KOPT-K1 (cell line): ENCODE results near the gene ABCF2.
A peak's percentile ranks its signal among the peaks of the same experiment; 100 is the strongest.

Source experiments
- H3K27ac ChIP-seq: fragments of 200-600 bp; sonication (generic); 2 replicates; pipeline ENCODE4 v1.5.1; 2016; ENCODE audit warnings: antibody characterized with exemption, mild to moderate bottlenecking, low read depth, low read length; ENCODE audit not compliant: poor library complexity, severe bottlenecking
- H3K36me3 ChIP-seq: fragments of 200-600 bp; sonication (generic); 2 replicates; pipeline ENCODE4 v1.5.1; 2017; ENCODE audit warnings: antibody characterized with exemption, mild to moderate bottlenecking, low read length, moderate library complexity; ENCODE audit not compliant: insufficient read depth
- H3K9me3 ChIP-seq: fragments of 200-600 bp; sonication (generic); 2 replicates; pipeline ENCODE4 v1.5.1; 2017; ENCODE audit warnings: antibody characterized with exemption, low read length, mild to moderate bottlenecking; ENCODE audit not compliant: insufficient read depth, poor library complexity, severe bottlenecking

The ABCF2 gene

GRCh38 chr7:151239837-151240459, 12.9 kb upstream of the ABCF2 start:
- no peak overlapping the region for H3K27ac ChIP-seq
- no peaks in the 10 kb centered on the region for H3K9me3 ChIP-seq
- peaks cover 65% of the 10 kb centered on the region for H3K36me3 ChIP-seq

- H3K9me3 ChIP-seq = no peaks in the 10 kb centered on the region
- peaks cover 73% of the 10 kb centered on the region for H3K36me3 ChIP-seq
- H3K27ac ChIP-seq = no peak overlapping the region
These were observed 12.2 kb upstream of the ABCF2 start for GRCh38 chr7:151238924-151239836.

GRCh38 chr7:151238190-151238810, 11.3 kb upstream of the ABCF2 start:
- peaks cover 73% of the 10 kb centered on the region for H3K36me3 ChIP-seq
- H3K9me3 ChIP-seq = no peaks in the 10 kb centered on the region
- H3K27ac ChIP-seq = no peak overlapping the region

GRCh38 chr7:151237244-151238189, 10.5 kb upstream of the ABCF2 start:
- H3K9me3 ChIP-seq = no peaks in the 10 kb centered on the region
- H3K27ac ChIP-seq = no peak overlapping the region
- peaks cover 73% of the 10 kb centered on the region for H3K36me3 ChIP-seq

- Histone ChIP-seq H3K36me3 (peaks cover 73% of the 10 kb centered on the region), H3K27ac (no peak overlapping the region), H3K9me3 (no peaks in the 10 kb centered on the region)
These were observed 9.4 kb upstream of the ABCF2 start for GRCh38 chr7:151236406-151236805.

- Histone ChIP-seq H3K36me3 (peaks cover 61% of the 10 kb centered on the region), H3K9me3 (no peaks in the 10 kb centered on the region), H3K27ac (no peak overlapping the region)
These were observed 8.2 kb upstream of the ABCF2 start for GRCh38 chr7:151235091-151235787.

GRCh38 chr7:151233804-151234203, 6.8 kb upstream of the ABCF2 start:
- peak overlapping the region; percentile 83 for H3K27ac ChIP-seq
- no peaks in the 10 kb centered on the region for H3K9me3 ChIP-seq
- peaks cover 47% of the 10 kb centered on the region for H3K36me3 ChIP-seq

GRCh38 chr7:151232917-151233701, 6.1 kb upstream of the ABCF2 start:
- Histone ChIP-seq H3K27ac (peak overlapping the region; percentile 83), H3K9me3 (no peaks in the 10 kb centered on the region), H3K36me3 (peaks cover 40% of the 10 kb centered on the region)

GRCh38 chr7:151232091-151232916, 5.3 kb upstream of the ABCF2 start, which contains the start of gene CHPF2:
CHPF2 (plus strand) TSS chr7:151232483; CDS start chr7:151234012, 1,529 bp downstream.
- H3K36me3 ChIP-seq = peaks cover 32% of the 10 kb centered on the region
- peak within 1 kb of the TSS; percentile 83 for H3K27ac ChIP-seq

GRCh38 chr7:151231080-151231479, 4.1 kb upstream of the ABCF2 start:
- Histone ChIP-seq H3K36me3 (peaks cover 19% of the 10 kb centered on the region), H3K27ac (no peak overlapping the region)

More at GRCh38 chr7:151232091-151232916, 5.3 kb upstream of the ABCF2 start, which contains the start of gene CHPF2:
- no peaks in the 10 kb centered on the region for H3K9me3 ChIP-seq

GRCh38 chr7:151229249-151229648, 2.2 kb upstream of the ABCF2 start:
- Histone ChIP-seq H3K9me3 (no peaks in the 10 kb centered on the region), H3K36me3 (peaks cover 19% of the 10 kb centered on the region), H3K27ac (no peak overlapping the region)

More at GRCh38 chr7:151231080-151231479, 4.1 kb upstream of the ABCF2 start:
- no peaks in the 10 kb centered on the region for H3K9me3 ChIP-seq

GRCh38 chr7:151228024-151228866, 1.2 kb upstream of the ABCF2 start:
- H3K27ac ChIP-seq = peak overlapping the region; percentile 68
- H3K9me3 ChIP-seq = no peaks in the 10 kb centered on the region
- H3K36me3 ChIP-seq = peaks cover 28% of the 10 kb centered on the region
